NT2/D1 (cell line): ENCODE results near the gene FEN1.

ENCODE experiments used
- DNase-seq: peaks from one replicate; pipeline ENCODE4 v3.0.0-alpha.2; 2011; ENCODE audit warnings: low read depth, low spot score
- H3K27me3 ChIP-seq: 2 replicates; pipeline ENCODE4 v1.6.0; 2011; ENCODE audit warnings: mild to moderate bottlenecking; ENCODE audit not compliant: insufficient read length, insufficient read depth
- H3K36me3 ChIP-seq: 2 replicates; pipeline ENCODE4 v1.6.1; 2011; ENCODE audit warnings: mild to moderate bottlenecking, low read length, mixed read lengths; ENCODE audit not compliant: insufficient read depth, insufficient read length
- H3K4me1 ChIP-seq: 2 replicates; pipeline ENCODE4 v1.5.1; 2011; ENCODE audit not compliant: insufficient read depth, insufficient read length
- H3K4me3 ChIP-seq: 2 replicates; pipeline ENCODE4 v1.5.1; 2011; ENCODE audit warnings: low read depth; ENCODE audit not compliant: insufficient read length
- H3K9ac ChIP-seq: 2 replicates; pipeline ENCODE4 v1.6.0; 2011; ENCODE audit warnings: low read depth; ENCODE audit not compliant: insufficient read length
- H3K9me3 ChIP-seq: 2 replicates; pipeline ENCODE4 v1.5.1; 2011; ENCODE audit warnings: mild to moderate bottlenecking, low read length; ENCODE audit not compliant: insufficient read depth
- SUZ12 ChIP-seq: IDR thresholded peaks from 2 replicates; pipeline ENCODE4 v1.6.1; 2011; ENCODE audit not compliant: insufficient read length, insufficient read depth; ENCODE audit errors: extremely low read depth
- YY1 ChIP-seq: IDR thresholded peaks from 2 replicates; pipeline ENCODE4 v1.6.1; 2011; ENCODE audit not compliant: insufficient read length, insufficient read depth
- ZNF274 ChIP-seq: IDR thresholded peaks from 2 replicates; pipeline ENCODE4 v1.6.1; 2011; ENCODE audit warnings: mild to moderate bottlenecking, low read depth, low read length

FEN1 gene

DNA sequence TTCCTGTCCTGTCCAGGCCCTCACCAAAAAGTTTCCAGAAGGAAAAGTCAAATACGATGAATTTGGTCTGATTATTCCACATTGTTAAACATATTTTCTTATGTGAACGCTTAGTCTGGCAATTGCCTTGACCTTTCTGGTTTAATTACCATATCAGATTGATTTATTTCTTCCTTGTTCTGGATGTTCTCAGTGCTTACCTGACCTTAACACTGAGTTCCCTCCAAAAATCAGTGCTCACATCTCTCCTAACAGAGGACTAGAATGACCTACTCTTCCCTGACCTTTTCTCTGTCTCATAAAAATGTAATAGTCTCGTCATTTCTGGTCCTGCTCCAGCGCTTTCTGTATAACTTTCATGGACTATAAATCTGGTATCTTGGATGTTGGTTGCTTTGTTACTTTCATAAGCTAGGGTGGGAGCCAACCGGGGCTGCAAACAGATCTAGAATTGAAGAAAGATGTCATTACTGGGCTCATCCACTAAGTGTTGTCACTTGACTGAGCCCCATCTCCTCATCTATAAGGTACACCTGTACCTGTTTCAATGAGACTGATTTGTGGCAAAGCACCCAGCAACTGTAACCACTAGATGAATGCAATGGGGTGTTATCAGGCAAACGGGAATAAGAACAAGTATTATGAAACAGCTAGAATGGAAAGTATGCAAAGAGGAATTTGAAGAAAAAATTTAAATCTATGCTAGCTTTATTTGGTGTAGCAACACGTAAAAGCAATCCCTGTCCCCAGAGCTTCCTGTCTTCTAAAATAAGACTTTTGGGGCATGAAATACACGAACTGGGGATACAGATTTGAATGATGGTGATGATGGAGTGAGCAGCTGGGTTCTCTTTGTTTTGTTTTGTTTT lies 37.8 kb downstream of the FEN1 start:
- H3K27me3 ChIP-seq = no peaks in the 10 kb centered on the region
- DNase-seq = no peak
- H3K36me3 ChIP-seq = peaks cover 36% of the 10 kb centered on the region
- H3K4me3 ChIP-seq = peak overlapping the region; percentile 98
- H3K9me3 ChIP-seq = no peaks in the 10 kb centered on the region
- H3K4me1 ChIP-seq = peaks cover 26% of the 10 kb centered on the region
- TF ChIP-seq SUZ12 (no peak), YY1 (no peak), ZNF274 (no peak)
- H3K9ac ChIP-seq = peak overlapping the region; percentile 99

DNA sequence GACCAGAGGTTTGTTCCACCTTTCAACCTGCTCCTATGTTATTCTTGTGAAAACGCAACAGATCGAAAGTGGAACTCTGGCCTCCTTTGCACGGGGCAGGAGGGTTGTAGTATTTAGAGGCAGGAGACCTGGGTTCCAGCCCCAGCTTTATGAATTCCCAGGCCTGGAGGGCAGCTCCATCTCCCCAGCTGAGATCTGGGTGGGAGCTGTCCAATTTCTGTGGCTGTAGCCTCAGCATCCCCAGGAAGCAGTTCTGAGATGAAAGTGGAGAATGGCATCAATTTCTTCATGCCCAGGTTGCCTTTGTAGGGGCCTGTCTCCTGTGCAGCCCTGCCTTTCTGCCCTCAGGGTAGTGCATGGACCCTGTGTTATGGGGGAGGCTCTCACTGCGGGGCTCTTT lies 39.5 kb downstream of the FEN1 start:
- Histone ChIP-seq H3K36me3 (peaks cover 38% of the 10 kb centered on the region), H3K27me3 (no peaks in the 10 kb centered on the region), H3K9ac (no peak overlapping the region), H3K9me3 (no peaks in the 10 kb centered on the region), H3K4me3 (no peak overlapping the region), H3K4me1 (peaks cover 27% of the 10 kb centered on the region)
- TF ChIP-seq ZNF274 = no peak
- no peak for TF ChIP-seq SUZ12
- TF ChIP-seq YY1 = no peak
- no peak for DNase-seq

DNA sequence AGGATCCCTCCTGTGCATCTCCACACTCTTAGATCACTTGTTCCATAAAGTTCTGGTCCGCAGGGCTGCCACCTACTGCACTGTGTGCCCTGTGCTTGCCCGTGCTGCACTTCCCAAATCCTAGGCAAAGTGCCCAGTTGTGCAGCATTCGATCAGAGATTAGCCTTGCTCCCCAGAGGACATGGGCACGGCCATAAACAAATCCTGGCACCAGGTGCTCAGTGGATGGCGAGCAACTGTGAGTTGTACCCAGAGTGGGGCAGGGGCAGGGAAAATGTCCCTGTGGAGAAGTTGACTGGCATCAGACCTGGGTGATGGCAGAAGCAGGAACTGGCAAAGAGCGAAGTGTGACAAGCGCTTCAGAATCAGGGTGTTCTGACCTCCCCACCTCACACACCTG lies 40.0 kb downstream of the FEN1 start:
- TF ChIP-seq SUZ12 (no peak), ZNF274 (no peak), YY1 (no peak)
- H3K9ac ChIP-seq = no peak overlapping the region
- no peak for DNase-seq
- H3K4me3 ChIP-seq = no peak overlapping the region
- peaks cover 44% of the 10 kb centered on the region for H3K36me3 ChIP-seq
- no peaks in the 10 kb centered on the region for H3K27me3 ChIP-seq
- peaks cover 32% of the 10 kb centered on the region for H3K4me1 ChIP-seq
- no peaks in the 10 kb centered on the region for H3K9me3 ChIP-seq

DNA sequence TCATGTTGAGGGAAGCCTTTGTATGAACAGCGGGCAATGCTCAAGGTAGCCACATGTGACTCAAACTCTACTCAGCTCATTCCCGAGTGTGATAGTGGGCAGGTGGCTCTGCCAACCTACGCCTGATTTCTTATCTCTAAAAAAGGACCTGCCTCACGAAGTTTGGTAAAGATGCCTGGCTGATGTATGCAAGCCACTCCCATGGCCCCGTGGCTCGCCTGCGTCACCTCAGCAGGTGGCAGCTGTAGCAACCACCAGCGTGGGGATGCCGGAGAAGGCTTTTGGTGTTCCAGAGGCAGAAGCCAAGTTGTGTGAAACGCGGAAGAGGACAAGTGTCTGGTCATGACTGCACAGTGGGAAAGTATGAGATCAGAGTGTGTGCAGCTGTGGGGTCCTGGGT lies 40.8 kb downstream of the FEN1 start:
- H3K9ac ChIP-seq = no peak overlapping the region
- peaks cover 51% of the 10 kb centered on the region for H3K36me3 ChIP-seq
- no peak for DNase-seq
- peaks cover 32% of the 10 kb centered on the region for H3K4me1 ChIP-seq
- no peaks in the 10 kb centered on the region for H3K27me3 ChIP-seq
- no peak for TF ChIP-seq YY1
- TF ChIP-seq ZNF274 = no peak
- no peak for TF ChIP-seq SUZ12
- no peak overlapping the region for H3K4me3 ChIP-seq
- no peaks in the 10 kb centered on the region for H3K9me3 ChIP-seq

DNA sequence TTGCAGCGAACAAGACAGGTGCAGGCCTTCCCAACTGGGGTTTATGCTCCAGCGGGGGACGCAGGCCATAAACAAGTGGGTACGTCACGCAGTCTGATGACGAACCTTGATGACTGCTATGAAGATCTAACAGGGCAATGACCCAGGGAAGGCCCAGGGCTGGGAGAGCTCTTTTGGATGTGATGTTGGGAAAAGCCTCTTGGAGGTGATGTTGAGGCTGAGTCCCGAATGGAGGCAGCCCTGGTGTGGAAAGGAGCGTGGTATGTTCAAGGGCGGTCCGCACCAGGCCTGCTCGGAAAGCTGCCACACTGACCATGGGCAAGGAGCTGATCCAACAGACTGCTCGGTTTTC lies 41.2 kb downstream of the FEN1 start:
- TF ChIP-seq SUZ12 = no peak
- TF ChIP-seq YY1 = no peak
- TF ChIP-seq ZNF274 = no peak
- H3K4me1 ChIP-seq = peaks cover 32% of the 10 kb centered on the region
- no peak overlapping the region for H3K4me3 ChIP-seq
- H3K9ac ChIP-seq = peak overlapping the region; percentile 58
- no peaks in the 10 kb centered on the region for H3K27me3 ChIP-seq
- H3K36me3 ChIP-seq = peaks cover 55% of the 10 kb centered on the region
- no peaks in the 10 kb centered on the region for H3K9me3 ChIP-seq
- DNase-seq = no peak

DNA sequence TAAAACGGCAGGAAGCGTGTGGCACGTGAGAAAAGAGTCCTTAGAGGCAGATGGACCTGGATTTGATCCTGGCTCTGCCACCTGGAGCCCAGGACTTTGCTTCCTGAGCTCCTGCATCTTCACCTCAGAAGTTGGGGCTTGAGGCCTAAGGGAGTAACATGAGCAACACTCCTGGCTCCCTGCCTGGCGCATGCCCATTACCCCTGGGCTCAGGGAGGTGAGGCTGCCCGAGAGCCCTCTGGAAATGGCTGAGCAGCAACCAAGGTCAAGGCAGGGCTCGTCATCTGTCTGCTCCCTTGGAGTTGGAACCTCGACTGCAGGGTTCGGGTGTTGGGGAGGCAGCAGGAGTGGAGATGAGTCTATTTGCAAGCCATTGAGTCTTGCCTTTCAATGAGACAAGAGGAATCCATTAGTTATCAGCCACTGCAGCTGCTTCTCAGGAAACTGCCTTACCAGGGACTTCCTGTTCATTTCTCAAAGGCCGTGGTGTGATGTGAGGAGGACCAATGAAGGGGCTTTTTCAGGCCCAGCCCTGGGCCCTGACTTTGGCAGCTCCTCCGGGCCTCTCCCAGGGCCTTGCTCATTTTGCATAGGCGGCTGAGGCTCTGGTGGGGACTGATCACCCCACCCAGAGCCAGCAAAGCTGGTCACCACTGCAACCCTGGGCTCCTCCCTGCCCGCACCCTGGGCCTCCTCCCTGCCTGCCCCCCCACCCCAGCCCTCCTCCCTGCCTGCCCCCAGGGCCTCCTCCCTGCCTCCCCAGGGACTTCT lies 41.8 kb downstream of the FEN1 start:
- peaks cover 59% of the 10 kb centered on the region for H3K36me3 ChIP-seq
- peak overlapping the region; percentile 62 for H3K9ac ChIP-seq
- peaks cover 32% of the 10 kb centered on the region for H3K4me1 ChIP-seq
- no peak overlapping the region for H3K4me3 ChIP-seq
- H3K27me3 ChIP-seq = no peaks in the 10 kb centered on the region
- DNase-seq = no peak
- no peaks in the 10 kb centered on the region for H3K9me3 ChIP-seq
- TF ChIP-seq YY1 = no peak
- TF ChIP-seq SUZ12 = no peak
- TF ChIP-seq ZNF274 = no peak

DNA sequence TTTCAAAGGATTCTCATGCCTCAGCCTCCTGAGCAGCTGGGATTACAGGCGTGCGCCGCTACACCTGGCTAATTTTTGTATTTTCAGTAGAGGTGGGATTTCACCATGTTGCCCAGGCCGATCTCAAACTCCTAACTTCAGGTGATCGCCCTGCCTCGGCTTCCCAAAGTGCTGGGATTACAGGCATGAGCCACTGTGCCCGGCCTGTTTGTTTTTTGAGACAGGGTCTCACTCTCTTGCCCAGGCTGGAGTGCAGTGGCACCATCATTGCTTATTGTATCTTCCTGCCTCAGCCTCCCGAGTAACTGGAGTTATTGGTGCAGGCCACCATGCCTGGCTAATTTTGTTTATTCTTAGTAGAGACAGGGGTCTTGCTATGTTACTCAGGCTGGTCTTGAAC lies 43.5 kb downstream of the FEN1 start:
- Histone ChIP-seq H3K9ac (no peak overlapping the region), H3K36me3 (peaks cover 71% of the 10 kb centered on the region)

More for the DNA sequence above, 43.5 kb downstream of the FEN1 start:
- no peak overlapping the region for H3K4me3 ChIP-seq
- no peaks in the 10 kb centered on the region for H3K9me3 ChIP-seq
- H3K4me1 ChIP-seq = peaks cover 27% of the 10 kb centered on the region
- DNase-seq = no peak
- H3K27me3 ChIP-seq = no peaks in the 10 kb centered on the region
- no peak for TF ChIP-seq YY1
- TF ChIP-seq SUZ12 = no peak
- TF ChIP-seq ZNF274 = no peak
